Activated T-helper 1 cell treated with anti-CD3 and anti-CD28 coated beads, Interleukin-12 subunit alpha, Interleukin-12 subunit beta, Interleukin-2, Interleukin-4 antibody, amounts not matched to agents 30 ng/mL and 10 ng/mL and 1 ng/mL, durations not matched to agents 14 hours and 24 hours and 36 hours (primary cell): ENCODE data around the gene MCAM. TPM values are rescaled to one million over a fixed set of nuclear protein-coding genes. Genes with fewer than 3 reads are reported as not detected.

Experiments
- DNase-seq: peaks from one replicate; pipeline ENCODE4 v3.0.0; 2021; ENCODE audit warnings: low spot score
- H3K27ac Mint-ChIP-seq: one replicate; pipeline ENCODE4 v1.8.0; 2021; ENCODE audit warnings: mild to moderate bottlenecking, mixed read lengths
- H3K27me3 Mint-ChIP-seq: one replicate; pipeline ENCODE4 v1.8.0; 2022; ENCODE audit warnings: mild to moderate bottlenecking, moderate library complexity, mixed read lengths; ENCODE audit not compliant: insufficient read depth
- H3K36me3 Mint-ChIP-seq: one replicate; pipeline ENCODE4 v1.8.0; 2021; ENCODE audit warnings: low read depth, mixed read lengths
- H3K4me1 Mint-ChIP-seq: one replicate; pipeline ENCODE4 v1.8.0; 2021; ENCODE audit warnings: low read depth, mixed read lengths
- H3K4me3 Mint-ChIP-seq: one replicate; pipeline ENCODE4 v1.8.0; 2021; ENCODE audit warnings: mild to moderate bottlenecking, moderate library complexity, mixed read lengths
- H3K9me3 Mint-ChIP-seq: one replicate; pipeline ENCODE4 v1.8.0; 2021; ENCODE audit warnings: mixed read lengths
- intact Hi-C: fragments of 100-400 bp; cut with micrococcal nuclease; formaldehyde crosslinking; loops from one replicate; pipeline ENCODE4 v1.15.1; 2024
- total RNA-seq: library from RNA; stranded (reverse); gene quantifications from 2 replicates; pipeline ENCODE4 v1.2.3, GENCODE V29; 2022

The MCAM gene
- total RNA-seq, 1 donor from 2014 or later, result 6.0 TPM

GRCh38 chr11:119334174-119334930, 17.4 kb upstream of the MCAM start, which contains the start of gene RNF26:
RNF26 (plus strand) TSS chr11:119334527; CDS start chr11:119335123, 596 bp downstream.
- peaks cover 25% of the 10 kb centered on the region for H3K27me3 Mint-ChIP-seq
- peak within 1 kb of the TSS; percentile 97 for H3K4me3 Mint-ChIP-seq
- H3K4me1 Mint-ChIP-seq, result peaks cover 53% of the 10 kb centered on the region
- H3K9me3 Mint-ChIP-seq, result no peaks in the 10 kb centered on the region
- peaks cover 22% of the 10 kb centered on the region for H3K36me3 Mint-ChIP-seq
- DNase-seq, result peak; percentile 93
- peak within 1 kb of the TSS; percentile 96 for H3K27ac Mint-ChIP-seq
- intact Hi-C loops, result loop anchor here (1.0 kb wide), 4 partner anchors 13 to 239 kb away; partner anchors contain the start of genes CBL and HINFP

DNA sequence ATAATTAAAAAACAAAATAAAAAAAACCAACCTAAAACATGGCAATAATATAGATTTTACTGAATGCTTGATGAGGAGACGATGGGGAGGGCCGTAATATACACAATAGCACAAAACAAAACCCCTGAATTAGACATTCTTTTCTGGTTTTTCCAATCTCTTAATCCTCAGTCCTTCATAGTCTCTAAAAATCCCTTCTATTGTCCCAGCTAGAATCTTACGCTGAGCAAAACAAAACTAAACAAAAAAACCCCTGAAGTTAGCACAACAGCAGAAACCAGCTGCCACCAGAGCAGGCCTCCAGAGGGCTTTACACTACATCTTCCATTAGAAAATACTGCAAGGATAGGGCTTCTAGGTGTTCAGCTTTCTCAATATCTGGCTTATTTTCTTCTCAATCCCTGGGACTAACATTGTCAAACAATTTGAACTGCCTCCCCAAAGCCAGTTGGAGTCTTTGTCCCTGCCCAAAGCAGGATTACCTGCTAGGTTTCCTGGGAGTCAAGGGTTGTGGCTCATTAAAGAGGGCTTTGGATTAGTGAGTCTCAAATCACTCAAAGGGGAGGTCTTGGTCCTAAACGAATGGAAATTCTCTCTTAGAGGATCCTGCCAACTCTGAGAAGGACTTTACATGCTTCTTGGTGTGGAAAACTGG, 15.3 kb upstream of the MCAM start:
- Mint-ChIP-seq H3K27ac (peak overlapping the region; percentile 91), H3K36me3 (peaks cover 10% of the 10 kb centered on the region), H3K27me3 (peaks cover 24% of the 10 kb centered on the region), H3K4me1 (peaks cover 35% of the 10 kb centered on the region), H3K4me3 (peak overlapping the region; percentile 72), H3K9me3 (no peaks in the 10 kb centered on the region)
- intact Hi-C loops, result no loop called here
- no peak for DNase-seq

DNA sequence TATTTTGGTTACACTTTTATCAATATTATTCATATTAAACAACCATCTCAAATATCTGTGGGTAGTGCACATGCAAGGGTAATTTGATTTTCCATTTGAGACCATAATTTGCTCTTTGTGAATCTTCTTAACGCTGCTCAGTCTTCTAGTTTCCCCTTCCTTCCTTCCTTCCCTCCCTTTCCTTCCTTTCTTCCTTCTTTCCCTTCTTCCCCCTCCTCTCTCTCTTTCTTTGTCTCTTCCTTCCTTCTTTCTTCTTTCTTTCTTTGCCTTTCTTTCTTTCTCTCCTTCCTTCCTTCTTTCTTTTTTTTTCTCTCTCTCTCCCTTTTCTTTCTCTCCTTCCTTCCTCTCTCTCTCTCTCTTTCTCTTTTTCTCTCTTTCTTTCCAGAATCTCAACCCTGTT, 13.3 kb upstream of the MCAM start:
- no peaks in the 10 kb centered on the region for H3K9me3 Mint-ChIP-seq

DNA sequence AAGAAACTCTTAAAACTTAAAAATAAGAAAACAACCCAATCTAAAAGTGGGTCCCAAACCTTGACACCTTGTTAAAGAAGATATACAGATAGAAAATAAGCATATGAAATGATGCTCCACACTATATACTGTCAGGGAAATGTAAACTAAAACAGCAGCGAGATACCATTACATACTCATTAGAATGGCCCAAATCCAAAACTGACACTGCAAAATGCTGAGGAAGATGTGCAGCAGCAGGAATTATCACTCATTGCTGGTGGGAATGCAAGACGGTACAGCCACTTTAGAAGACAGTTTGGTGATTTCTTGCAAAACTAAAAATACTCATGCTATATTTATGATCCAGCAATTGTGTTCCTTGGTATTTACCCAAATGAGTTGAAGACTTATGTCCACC, 12.4 kb upstream of the MCAM start:
- Mint-ChIP-seq H3K27ac (no peak overlapping the region), H3K36me3 (no peaks in the 10 kb centered on the region)
- intact Hi-C loops, result no loop called here

More for the DNA sequence above, 13.3 kb upstream of the MCAM start:
- DNase-seq, result no peak
- Mint-ChIP-seq H3K4me3 (no peak overlapping the region), H3K36me3 (no peaks in the 10 kb centered on the region), H3K4me1 (peaks cover 18% of the 10 kb centered on the region), H3K27ac (no peak overlapping the region), H3K27me3 (peaks cover 24% of the 10 kb centered on the region)
- intact Hi-C loops, result no loop called here

GRCh38 chr11:119324189-119324588, 7.3 kb upstream of the MCAM start:
- Mint-ChIP-seq H3K27me3 (peaks cover 12% of the 10 kb centered on the region), H3K36me3 (no peaks in the 10 kb centered on the region), H3K27ac (no peak overlapping the region), H3K4me1 (peaks cover 23% of the 10 kb centered on the region), H3K9me3 (no peaks in the 10 kb centered on the region), H3K4me3 (no peak overlapping the region)
- no peak for DNase-seq
- intact Hi-C loops, result loop anchor here (5.0 kb wide), 1 partner anchor 227 kb away; a partner anchor contains a TSS

More for the DNA sequence above, 12.4 kb upstream of the MCAM start:
- H3K4me3 Mint-ChIP-seq, result no peak overlapping the region
- H3K4me1 Mint-ChIP-seq, result peaks cover 14% of the 10 kb centered on the region
- no peak for DNase-seq
- peaks cover 24% of the 10 kb centered on the region for H3K27me3 Mint-ChIP-seq
- no peaks in the 10 kb centered on the region for H3K9me3 Mint-ChIP-seq

- DNase-seq, result peak; percentile 64
- no peaks in the 10 kb centered on the region for H3K36me3 Mint-ChIP-seq
- intact Hi-C loops, result loop anchor here (1.0 to 5.0 kb wide), 5 partner anchors 39 to 257 kb away; partner anchors contain the start of genes CBL and VPS11
- no peaks in the 10 kb centered on the region for H3K9me3 Mint-ChIP-seq
- peaks cover 27% of the 10 kb centered on the region for H3K4me1 Mint-ChIP-seq
- no peak overlapping the region for H3K27ac Mint-ChIP-seq
- no peak overlapping the region for H3K4me3 Mint-ChIP-seq
- peaks cover 13% of the 10 kb centered on the region for H3K27me3 Mint-ChIP-seq
Observed at GRCh38 chr11:119323532-119324033, 6.7 kb upstream of the MCAM start.

DNA sequence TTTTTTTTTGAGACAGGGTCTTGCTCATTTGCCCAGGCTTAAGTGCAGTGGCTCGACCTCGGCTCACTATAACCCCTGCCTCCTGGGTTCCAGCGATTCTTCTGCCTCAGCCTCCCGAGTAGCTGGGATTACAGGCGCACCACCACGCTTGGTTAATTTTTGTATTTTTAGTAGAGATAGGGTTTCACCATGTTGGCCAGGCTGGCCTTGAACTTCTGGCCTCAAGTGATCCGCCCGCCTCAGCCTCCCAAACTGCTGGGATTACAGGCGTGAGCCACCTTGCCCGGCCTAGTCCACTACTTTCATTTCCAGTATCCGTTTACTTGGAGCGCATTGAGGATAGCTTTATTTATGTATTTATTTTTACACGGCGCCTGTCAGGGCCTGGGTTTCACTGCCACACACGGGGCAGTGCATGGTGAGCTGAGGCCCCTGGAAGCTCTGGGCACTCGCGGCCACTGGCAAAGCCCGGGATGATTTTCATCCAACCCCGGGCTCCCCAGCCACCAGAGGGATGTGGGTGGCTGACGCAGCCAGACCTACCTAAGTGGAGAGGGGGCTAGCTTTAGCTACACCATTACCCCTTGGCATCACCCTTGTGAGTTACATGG, 6.1 kb upstream of the MCAM start:
- Mint-ChIP-seq H3K4me3 (no peak overlapping the region), H3K27ac (no peak overlapping the region), H3K9me3 (no peaks in the 10 kb centered on the region), H3K4me1 (peaks cover 29% of the 10 kb centered on the region), H3K36me3 (no peaks in the 10 kb centered on the region), H3K27me3 (peaks cover 13% of the 10 kb centered on the region)
- DNase-seq, result no peak
- intact Hi-C loops, result loop anchor here (1.0 to 5.0 kb wide), 5 partner anchors 39 to 256 kb away; partner anchors contain the start of genes CBL and VPS11

DNA sequence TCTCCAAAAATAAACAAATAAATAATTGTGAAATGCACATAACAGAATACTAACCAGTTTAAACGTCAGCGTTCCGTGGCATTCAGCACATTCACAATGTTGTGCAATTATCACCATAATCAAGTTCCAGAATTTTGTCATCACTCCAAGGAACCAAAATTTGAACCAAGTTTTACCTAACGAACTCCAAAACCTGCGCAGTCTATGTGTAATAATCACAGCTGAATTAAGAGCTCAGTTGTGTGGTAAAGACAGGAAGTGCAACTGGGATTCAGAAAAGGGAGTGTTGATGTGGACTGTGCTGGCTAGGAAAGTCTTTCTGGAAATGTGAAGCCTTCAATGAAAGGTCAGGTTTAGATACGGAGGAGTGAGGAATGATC, 5.4 kb upstream of the MCAM start:
- Mint-ChIP-seq H3K27me3 (peaks cover 19% of the 10 kb centered on the region), H3K9me3 (no peaks in the 10 kb centered on the region), H3K4me3 (no peak overlapping the region), H3K27ac (no peak overlapping the region), H3K36me3 (no peaks in the 10 kb centered on the region), H3K4me1 (peaks cover 29% of the 10 kb centered on the region)
- no peak for DNase-seq
- intact Hi-C loops, result loop anchor here (2.0 to 5.0 kb wide), 2 partner anchors 225 to 256 kb away; partner anchors contain the start of gene VPS11

- Mint-ChIP-seq H3K36me3 (no peaks in the 10 kb centered on the region), H3K9me3 (no peaks in the 10 kb centered on the region), H3K4me3 (peak overlapping the region; percentile 80), H3K4me1 (peaks cover 29% of the 10 kb centered on the region), H3K27me3 (peaks cover 21% of the 10 kb centered on the region), H3K27ac (peak overlapping the region; percentile 81)
- DNase-seq, result peak; percentile 63
- intact Hi-C loops, result loop anchor here (1.0 to 5.0 kb wide), 7 partner anchors 13 to 224 kb away; partner anchors contain the start of genes NLRX1 and RNF26
Observed at GRCh38 chr11:119320776-119321524, 4.0 kb upstream of the MCAM start.

- peaks cover 29% of the 10 kb centered on the region for H3K4me1 Mint-ChIP-seq
- no peaks in the 10 kb centered on the region for H3K9me3 Mint-ChIP-seq
- DNase-seq, result no peak
- intact Hi-C loops, result loop anchor here (5.0 kb wide), 1 partner anchor 223 kb away; a partner anchor contains a TSS
- H3K27ac Mint-ChIP-seq, result no peak overlapping the region
- H3K36me3 Mint-ChIP-seq, result no peaks in the 10 kb centered on the region
- peaks cover 27% of the 10 kb centered on the region for H3K27me3 Mint-ChIP-seq
- H3K4me3 Mint-ChIP-seq, result peak overlapping the region; percentile 84
Observed at GRCh38 chr11:119320240-119320775, 3.4 kb upstream of the MCAM start.

GRCh38 chr11:119319700-119320239, 2.8 kb upstream of the MCAM start:
- intact Hi-C loops, result loop anchor here (5.0 kb wide), 1 partner anchor 222 kb away; a partner anchor contains a TSS
- peak overlapping the region; percentile 79 for H3K27ac Mint-ChIP-seq

More at GRCh38 chr11:119319700-119320239, 2.8 kb upstream of the MCAM start:
- Mint-ChIP-seq H3K9me3 (no peaks in the 10 kb centered on the region), H3K27me3 (peaks cover 28% of the 10 kb centered on the region), H3K4me1 (peaks cover 29% of the 10 kb centered on the region), H3K4me3 (peak overlapping the region; percentile 84), H3K36me3 (no peaks in the 10 kb centered on the region)
- no peak for DNase-seq
